C4-2B (cell line): ENCODE measurements around the gene PPFIBP1.

Experiments used
- ZFX ChIP-seq: fragments of 450-650 bp; IDR thresholded peaks from 2 replicates; pipeline ENCODE4 v1.6.1; 2017
- TF ChIP-seq, protein P1 (sequence below): fragments of 450-650 bp; conservative IDR thresholded peaks from 2 replicates; pipeline ENCODE4 v1.5.1; 2017; ENCODE audit warnings: mild to moderate bottlenecking

DNA sequence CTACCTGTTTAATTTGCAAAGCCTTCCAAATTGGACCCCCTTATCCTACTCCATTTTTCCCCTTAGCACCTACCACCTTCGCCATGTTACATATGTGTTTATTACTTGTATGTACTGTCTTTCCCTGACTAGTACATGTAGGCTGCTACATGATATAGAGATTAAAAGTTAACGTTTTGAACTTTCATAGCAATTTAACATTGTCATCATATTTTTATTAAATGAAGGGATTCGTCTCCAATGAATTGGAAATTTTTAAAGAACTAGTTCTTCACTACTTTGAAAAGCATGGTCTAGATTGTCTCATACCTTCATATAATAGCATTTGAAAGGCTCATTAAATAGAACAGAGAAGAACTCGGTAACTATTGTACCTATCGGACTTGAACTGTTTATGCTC is 107.4 kb downstream of the PPFIBP1 start:
- TF ChIP-seq, protein P1, sequence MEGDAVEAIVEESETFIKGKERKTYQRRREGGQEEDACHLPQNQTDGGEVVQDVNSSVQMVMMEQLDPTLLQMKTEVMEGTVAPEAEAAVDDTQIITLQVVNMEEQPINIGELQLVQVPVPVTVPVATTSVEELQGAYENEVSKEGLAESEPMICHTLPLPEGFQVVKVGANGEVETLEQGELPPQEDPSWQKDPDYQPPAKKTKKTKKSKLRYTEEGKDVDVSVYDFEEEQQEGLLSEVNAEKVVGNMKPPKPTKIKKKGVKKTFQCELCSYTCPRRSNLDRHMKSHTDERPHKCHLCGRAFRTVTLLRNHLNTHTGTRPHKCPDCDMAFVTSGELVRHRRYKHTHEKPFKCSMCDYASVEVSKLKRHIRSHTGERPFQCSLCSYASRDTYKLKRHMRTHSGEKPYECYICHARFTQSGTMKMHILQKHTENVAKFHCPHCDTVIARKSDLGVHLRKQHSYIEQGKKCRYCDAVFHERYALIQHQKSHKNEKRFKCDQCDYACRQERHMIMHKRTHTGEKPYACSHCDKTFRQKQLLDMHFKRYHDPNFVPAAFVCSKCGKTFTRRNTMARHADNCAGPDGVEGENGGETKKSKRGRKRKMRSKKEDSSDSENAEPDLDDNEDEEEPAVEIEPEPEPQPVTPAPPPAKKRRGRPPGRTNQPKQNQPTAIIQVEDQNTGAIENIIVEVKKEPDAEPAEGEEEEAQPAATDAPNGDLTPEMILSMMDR, result no peak
- no peak for TF ChIP-seq ZFX
